ENCODE data around the gene NBAS. TPM values are rescaled to one million over a fixed set of nuclear protein-coding genes. Genes with fewer than 3 reads are reported as not detected.
A peak's percentile ranks its signal among the peaks of the same experiment; 100 is the strongest.

Gene NBAS
- total RNA-seq, 1 experiment from 2014 or later, result 36.3 TPM

DNA sequence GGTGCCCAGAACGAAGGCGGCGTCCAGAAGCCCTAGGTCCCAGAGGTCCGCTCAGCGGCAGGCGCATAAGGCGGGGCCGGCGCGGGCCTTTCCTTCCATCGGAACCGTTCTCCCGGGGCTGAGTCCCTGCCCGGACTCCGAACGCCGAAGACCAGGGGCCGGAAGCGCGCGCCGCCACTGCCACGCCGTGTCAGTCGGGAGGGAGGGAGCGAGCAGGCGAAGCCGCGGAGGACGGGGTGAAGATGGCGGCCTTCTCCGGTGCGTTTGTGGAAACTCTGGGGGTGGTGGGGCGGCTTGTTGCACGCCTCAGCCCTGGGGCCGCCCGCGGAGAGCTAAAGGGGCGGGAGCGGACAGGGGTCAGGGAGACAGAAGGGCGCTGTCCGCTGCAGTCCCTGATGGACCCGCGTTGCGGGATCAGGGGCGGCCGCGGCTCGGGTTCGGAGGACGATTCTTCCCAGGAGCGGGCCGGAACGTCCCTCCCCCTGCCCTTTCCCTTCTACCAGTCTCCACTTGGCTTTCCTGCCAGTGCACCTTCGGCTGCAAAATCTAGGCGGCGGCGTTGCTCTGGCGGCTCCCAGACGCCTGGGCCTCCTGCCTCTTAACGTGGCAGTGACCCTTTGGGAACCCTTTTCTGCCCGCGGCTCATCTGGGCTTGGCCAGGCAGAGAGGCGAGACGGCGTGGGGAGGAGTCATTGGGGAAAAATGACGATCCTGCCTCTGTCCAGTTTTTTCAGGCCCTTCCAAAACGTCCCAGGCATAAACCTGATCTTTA lies 30.7 kb upstream of the NBAS start, which contains the start of gene DDX1:
Gene DDX1 (plus strand): TSS at position 177 of the 772 bp plus-strand sequence. CDS start 66 bp downstream, at position 243.
- no peaks in the 10 kb centered on the region for H3K9me3 ChIP-seq (ENCODE audit: control insufficient read depth, insufficient read depth, low read depth, low read length)
- peak within 1 kb of the TSS; percentile 88 to 95 for H3K4me3 ChIP-seq (ENCODE audit: low read depth in 2 of 2, low read length in 2 of 2)
- intact Hi-C loops (cut with micrococcal nuclease; ENCODE audit: unreplicated experiment) (no loop called here), in situ Hi-C loops (cut with HindIII; ENCODE audit: low pct_unique_long_range_greater_than_20kb, low sequenced_read_pairs) (no loop called here)
- no peak for DNase-seq (ENCODE audit: low read depth, low spot score)
- CTCF ChIA-PET, result no interaction called here
- TF ChIP-seq REST (IDR thresholded peaks at IDR 0.05; ENCODE audit: insufficient read depth in 1 of 2, low read depth in 2 of 2, low read length in 1 of 2) (peak in 1 of 2 experiments; percentile 58; a peak in 3 of 4 replicates), TCF7L2 (IDR thresholded peaks at IDR 0.05; ENCODE audit: low read depth, low read length) (0 out of 2 replicates have a peak, but pooled peaks have one; percentile 31), SIN3A (IDR thresholded peaks at IDR 0.05; ENCODE audit: borderline replicate concordance, insufficient read depth, low read depth, low read length) (peak; percentile 81; the same call in 1 of the 2 replicates), POLR2AphosphoS5 (IDR thresholded peaks at IDR 0.05; ENCODE audit: low read depth, low read length) (peak; percentile 93)
- TF ChIP-seq, protein P1, sequence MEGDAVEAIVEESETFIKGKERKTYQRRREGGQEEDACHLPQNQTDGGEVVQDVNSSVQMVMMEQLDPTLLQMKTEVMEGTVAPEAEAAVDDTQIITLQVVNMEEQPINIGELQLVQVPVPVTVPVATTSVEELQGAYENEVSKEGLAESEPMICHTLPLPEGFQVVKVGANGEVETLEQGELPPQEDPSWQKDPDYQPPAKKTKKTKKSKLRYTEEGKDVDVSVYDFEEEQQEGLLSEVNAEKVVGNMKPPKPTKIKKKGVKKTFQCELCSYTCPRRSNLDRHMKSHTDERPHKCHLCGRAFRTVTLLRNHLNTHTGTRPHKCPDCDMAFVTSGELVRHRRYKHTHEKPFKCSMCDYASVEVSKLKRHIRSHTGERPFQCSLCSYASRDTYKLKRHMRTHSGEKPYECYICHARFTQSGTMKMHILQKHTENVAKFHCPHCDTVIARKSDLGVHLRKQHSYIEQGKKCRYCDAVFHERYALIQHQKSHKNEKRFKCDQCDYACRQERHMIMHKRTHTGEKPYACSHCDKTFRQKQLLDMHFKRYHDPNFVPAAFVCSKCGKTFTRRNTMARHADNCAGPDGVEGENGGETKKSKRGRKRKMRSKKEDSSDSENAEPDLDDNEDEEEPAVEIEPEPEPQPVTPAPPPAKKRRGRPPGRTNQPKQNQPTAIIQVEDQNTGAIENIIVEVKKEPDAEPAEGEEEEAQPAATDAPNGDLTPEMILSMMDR (IDR thresholded peaks at IDR 0.05), result no peak
- H3K27me3 ChIP-seq (ENCODE audit: control insufficient read depth, insufficient read depth, low read length), result no peaks in the 10 kb centered on the region
- no TSS peak for BruUV-seq (replicated peaks)
- ATAC-seq, result peak; percentile 97
- peaks cover 15% of the 10 kb centered on the region for H3K36me3 ChIP-seq (ENCODE audit: control insufficient read depth, insufficient read depth, low read length)
- peak within 1 kb of the TSS; percentile 86 for H3K27ac ChIP-seq (ENCODE audit: low read length)
- POLR2A ChIA-PET, result interaction anchor here (0.7 kb wide), 2 partner anchors 10 to 73 kb away, joined by 3 read pairs; no protein-coding TSS in a partner anchor
- peaks cover 8% of the 10 kb centered on the region for H3K4me1 ChIP-seq (ENCODE audit: control insufficient read depth, insufficient read depth, low read length)

GRCh38 chr2:15591373-15591691 lies 30.2 kb upstream of the NBAS start:
- POLR2A ChIA-PET, result interaction anchor here (0.5 to 0.7 kb wide), 3 partner anchors 11 to 90 kb away, joined by 3 read pairs; no protein-coding TSS in a partner anchor
- intact Hi-C loops (cut with micrococcal nuclease; ENCODE audit: unreplicated experiment), result no loop called here
- Histone ChIP-seq H3K36me3 (ENCODE audit: control insufficient read depth, insufficient read depth, low read length) (peaks cover 10% of the 10 kb centered on the region; the same call in 1 of the 2 replicates), H3K4me3 (ENCODE audit: low read depth in 2 of 2, low read length in 2 of 2) (peak overlapping the region; percentile 88 to 95), H3K9me3 (ENCODE audit: control insufficient read depth, insufficient read depth, low read depth, low read length) (no peaks in the 10 kb centered on the region), H3K4me1 (ENCODE audit: control insufficient read depth, insufficient read depth, low read length) (peaks cover 8% of the 10 kb centered on the region), H3K27ac (ENCODE audit: low read length) (peak overlapping the region; percentile 86), H3K27me3 (ENCODE audit: control insufficient read depth, insufficient read depth, low read length) (no peaks in the 10 kb centered on the region)
- ATAC-seq (peak; percentile 79; the same call in 1 of the 2 replicates), DNase-seq (ENCODE audit: low read depth, low spot score) (peak; percentile 33)
- in situ Hi-C loops (cut with HindIII; ENCODE audit: low pct_unique_long_range_greater_than_20kb, low sequenced_read_pairs), result no loop called here
- CTCF ChIA-PET, result no interaction called here
- TF ChIP-seq REST (IDR thresholded peaks at IDR 0.05; ENCODE audit: insufficient read depth in 1 of 2, low read depth in 2 of 2, low read length in 1 of 2), result no peak
- BruUV-seq (replicated peaks), result no TSS peak

All from Panc1 (cell line).